IgD-negative memory B cell (primary cell): ENCODE data around the gene NUDT8. TPM values are rescaled to one million over a fixed set of nuclear protein-coding genes. Genes with fewer than 3 reads are reported as not detected.
"Not testable (repeated sequence)": the region's sequence is repeated elsewhere in the genome, so short reads cannot be mapped to it uniquely, and the experiment has no call there.

Source experiments
- H3K27ac Mint-ChIP-seq, 3 donors: one replicate each; pipeline ENCODE4 v1.8.0; 2020 to 2022; ENCODE audit warnings: mild to moderate bottlenecking in 3 of 3, mixed read lengths in 3 of 3, moderate library complexity in 1 of 3
- H3K27me3 Mint-ChIP-seq: one replicate; pipeline ENCODE4 v1.8.0; 2021; ENCODE audit warnings: mixed read lengths
- H3K36me3 Mint-ChIP-seq: one replicate; pipeline ENCODE4 v1.8.0; 2020; ENCODE audit warnings: mild to moderate bottlenecking, mixed read lengths
- H3K4me1 Mint-ChIP-seq, 3 donors: one replicate each; pipeline ENCODE4 v1.8.0; 2020 to 2022; ENCODE audit warnings: mixed read lengths in 3 of 3, mild to moderate bottlenecking in 1 of 3
- H3K4me3 Mint-ChIP-seq, 4 donors: one replicate each; pipeline ENCODE4 v1.8.0; 2020 to 2022; ENCODE audit warnings: mild to moderate bottlenecking in 4 of 4, mixed read lengths in 4 of 4, moderate library complexity in 3 of 4
- H3K9me3 Mint-ChIP-seq, 3 donors: one replicate each; pipeline ENCODE4 v1.8.0; 2020 to 2021; ENCODE audit warnings: mixed read lengths in 3 of 3, mild to moderate bottlenecking in 1 of 3
- polyA plus RNA-seq: library from polyadenylated mRNA; unstranded; fragments of 300-500 nt; fragmentation: Illumina TruSeq; gene quantifications from one replicate; pipeline ENCODE4 v1.2.3, GENCODE V29; 2021

The NUDT8 gene
- polyA plus RNA-seq, 1 donor from 2014 or later = 2.9 TPM

- H3K36me3 Mint-ChIP-seq = peaks cover 1% of the 10 kb centered on the region
- no peaks in the 10 kb centered on the region for H3K9me3 Mint-ChIP-seq
- peak overlapping the region in 1 of 3 donors; percentile 96 for H3K27ac Mint-ChIP-seq
- H3K27me3 Mint-ChIP-seq = no peaks in the 10 kb centered on the region
- H3K4me1 Mint-ChIP-seq = peaks cover 0 to 6% (median 3%) of the 10 kb centered on the region in 3 donors
- H3K4me3 Mint-ChIP-seq = peak overlapping the region in 1 of 4 donors; percentile 86
Observed at GRCh38 chr11:67631411-67631810, 1.7 kb upstream of the NUDT8 start.

DNA sequence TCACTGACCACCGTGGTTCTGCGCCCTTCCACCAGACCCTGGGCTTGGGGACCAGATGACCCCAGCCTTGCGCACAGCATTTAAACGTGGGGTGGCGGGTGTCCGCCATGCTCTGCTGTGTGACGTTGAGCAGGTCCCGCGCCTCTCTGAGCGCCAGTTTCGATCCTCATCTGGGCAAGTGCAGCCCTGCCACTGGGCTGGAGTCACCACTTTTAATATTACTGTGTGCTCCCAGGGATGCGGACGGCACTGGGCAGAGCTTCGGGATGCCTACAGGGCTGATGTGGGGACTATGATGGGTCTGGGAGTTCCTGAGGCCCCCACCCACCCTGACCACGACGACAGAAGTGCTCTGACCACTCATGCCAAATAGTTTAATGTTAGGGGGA, 1.2 kb upstream of the NUDT8 start:
- Mint-ChIP-seq H3K36me3 (peaks cover 1% of the 10 kb centered on the region), H3K27ac (peak overlapping the region in 2 of 3 donors; percentile 87 to 96), H3K4me3 (peak overlapping the region; percentile 81 to 94 (median 90)), H3K9me3 (no peaks in the 10 kb centered on the region), H3K27me3 (no peaks in the 10 kb centered on the region), H3K4me1 (peaks cover 0 to 6% (median 3%) of the 10 kb centered on the region in 3 donors)

DNA sequence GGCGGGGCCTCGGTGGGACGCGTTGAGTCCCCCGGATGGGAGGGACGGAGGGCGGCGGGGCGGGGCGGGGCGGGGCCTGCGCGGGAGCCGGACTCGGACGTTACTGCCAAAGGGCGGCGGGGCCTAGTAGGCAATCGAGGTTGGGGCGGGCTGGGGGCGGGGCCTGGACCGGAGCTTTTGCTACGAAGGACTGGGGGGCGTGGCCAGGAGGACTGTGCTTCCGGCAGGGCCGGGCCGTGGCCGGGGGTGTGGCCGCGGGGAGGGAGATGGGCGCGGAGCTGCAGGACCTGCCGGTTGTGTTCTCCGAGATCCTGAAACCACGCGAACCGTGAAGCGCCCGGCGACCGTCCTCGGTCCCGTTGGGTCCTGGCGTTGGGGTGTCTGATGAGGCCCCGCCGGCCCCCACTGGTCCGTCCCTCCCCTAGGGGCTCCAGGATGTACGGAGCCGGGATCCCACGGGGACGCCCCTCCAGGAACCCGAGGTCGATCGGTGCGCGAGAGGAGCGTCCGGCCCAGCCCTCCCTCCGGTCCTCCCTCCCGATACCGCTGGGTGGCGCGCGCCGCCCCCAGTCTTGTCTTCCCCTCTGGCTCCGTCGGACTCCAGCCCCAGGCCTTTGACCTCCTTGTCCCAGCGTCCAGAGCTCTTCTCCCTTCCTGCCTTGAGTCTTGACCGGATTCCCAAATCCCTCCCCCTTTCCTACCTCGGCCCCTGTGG, 648 bp upstream of the NUDT8 start:
- H3K4me1 Mint-ChIP-seq = peaks cover 0 to 6% (median 3%) of the 10 kb centered on the region in 3 donors
- H3K27ac Mint-ChIP-seq = peak overlapping the region in 2 of 3 donors; percentile 87 to 96
- H3K36me3 Mint-ChIP-seq = no peaks in the 10 kb centered on the region
- no peaks in the 10 kb centered on the region for H3K27me3 Mint-ChIP-seq
- peak overlapping the region; percentile 81 to 96 (median 90) for H3K4me3 Mint-ChIP-seq
- H3K9me3 Mint-ChIP-seq = no peaks in the 10 kb centered on the region

GRCh38 chr11:67628710-67629385, 889 bp downstream of the NUDT8 start:
- Mint-ChIP-seq H3K4me3 (peak overlapping the region; percentile 59 to 83 (median 74)), H3K4me1 (peaks cover 0 to 6% (median 3%) of the 10 kb centered on the region in 3 donors), H3K36me3 (no peaks in the 10 kb centered on the region), H3K9me3 (no peaks in the 10 kb centered on the region), H3K27ac (peak overlapping the region in 2 of 3 donors; percentile 69 to 92), H3K27me3 (no peaks in the 10 kb centered on the region)

DNA sequence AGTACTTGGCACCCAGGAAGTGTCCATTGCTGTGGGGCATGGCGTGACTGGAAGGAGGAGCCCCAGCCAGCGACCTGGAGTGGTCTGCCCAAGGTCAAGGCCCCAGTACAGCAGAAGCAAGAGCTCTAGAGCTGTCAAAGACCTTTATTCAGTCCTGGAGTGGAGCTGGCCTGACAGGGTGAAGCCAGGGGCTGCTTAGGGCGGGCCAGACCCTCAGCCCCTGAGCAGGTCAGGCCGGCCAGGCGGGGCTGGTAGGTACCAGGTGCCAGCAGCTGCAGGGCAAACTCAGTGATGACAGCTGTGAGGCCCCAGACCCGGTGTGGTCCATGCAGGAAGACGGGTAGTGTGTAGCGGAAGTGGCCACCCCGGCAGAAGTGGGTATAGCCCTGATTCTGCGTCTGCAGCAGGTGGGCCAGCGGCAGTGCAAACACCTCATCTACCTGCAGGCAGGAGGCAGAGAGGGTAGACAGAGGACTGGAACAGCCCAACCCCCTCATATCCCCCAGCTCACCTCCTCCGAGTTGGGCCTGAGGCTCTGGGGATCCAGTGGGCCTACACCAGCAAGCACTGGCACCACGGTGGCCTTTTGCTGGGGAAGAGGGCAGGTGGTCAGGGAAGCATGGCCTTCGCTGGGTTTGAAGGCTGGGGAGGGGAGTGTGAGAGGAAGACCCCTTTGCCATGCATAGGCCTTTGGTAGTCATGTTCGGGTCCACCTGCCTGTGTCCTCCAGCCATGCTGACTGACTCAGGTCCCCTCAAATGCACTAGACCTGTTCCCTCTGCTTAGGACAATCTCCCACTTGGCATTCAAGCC, 1.7 kb downstream of the NUDT8 start:
- Mint-ChIP-seq H3K27me3 (no peaks in the 10 kb centered on the region), H3K9me3 (no peaks in the 10 kb centered on the region), H3K4me3 (peak overlapping the region in 3 of 4 donors; percentile 25 to 74 (median 58)), H3K27ac (peak overlapping the region in 1 of 3 donors; percentile 63), H3K36me3 (no peaks in the 10 kb centered on the region), H3K4me1 (peaks cover 0 to 6% (median 3%) of the 10 kb centered on the region in 3 donors)

- Mint-ChIP-seq H3K9me3 (no peaks in the 10 kb centered on the region), H3K4me1 (peaks cover 0 to 6% (median 3%) of the 10 kb centered on the region in 3 donors), H3K27ac (peak overlapping the region in 1 of 3 donors; percentile 40), H3K27me3 (no peaks in the 10 kb centered on the region), H3K4me3 (peak overlapping the region in 2 of 4 donors; percentile 18 to 58), H3K36me3 (no peaks in the 10 kb centered on the region)
Observed at GRCh38 chr11:67627441-67627811, 2.3 kb downstream of the NUDT8 start.

GRCh38 chr11:67626970-67627369, 2.8 kb downstream of the NUDT8 start:
- Mint-ChIP-seq H3K27ac (peak overlapping the region in 2 of 3 donors; percentile 11 to 40), H3K4me1 (peaks cover 0 to 6% (median 1%) of the 10 kb centered on the region in 3 donors)

DNA sequence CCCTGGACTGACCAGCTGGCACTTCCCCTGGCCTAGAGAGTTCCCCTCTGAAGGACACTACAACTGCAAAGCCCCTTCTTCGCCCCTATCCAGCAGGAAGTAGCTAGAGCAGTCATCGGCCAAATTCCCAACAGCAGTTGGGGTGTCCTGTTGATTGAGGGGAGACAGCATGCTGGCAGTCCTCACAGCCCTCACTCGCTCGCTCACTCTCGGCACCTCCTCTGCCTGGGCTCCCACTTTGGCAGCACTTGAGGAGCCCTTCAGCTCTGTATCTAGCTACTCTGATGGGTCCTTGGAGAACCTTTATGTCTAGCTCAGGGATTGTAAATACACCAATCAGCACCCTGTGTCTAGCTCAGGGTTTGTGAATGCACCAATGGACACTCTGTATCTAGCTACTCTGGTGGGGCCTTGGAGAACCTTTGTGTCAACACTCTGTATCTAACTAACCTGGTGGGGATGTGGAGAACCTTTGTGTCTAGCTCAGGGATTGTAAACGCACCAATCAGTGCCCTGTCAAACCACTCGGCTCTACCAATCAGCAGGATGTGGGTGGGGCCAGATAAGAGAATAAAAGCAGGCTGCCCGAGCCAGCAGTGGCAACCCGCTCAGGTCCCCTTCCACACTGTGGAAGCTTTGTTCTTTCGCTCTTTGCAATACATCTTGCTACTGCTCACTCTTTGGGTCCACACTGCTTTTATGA, 3.5 kb downstream of the NUDT8 start:
- H3K27me3 Mint-ChIP-seq, H3K9me3 Mint-ChIP-seq, H3K4me3 Mint-ChIP-seq, H3K36me3 Mint-ChIP-seq, H3K4me1 Mint-ChIP-seq: not testable (repeated sequence)
- peak overlapping the region in 2 of 3 donors; percentile 13 to 24 for H3K27ac Mint-ChIP-seq

More at GRCh38 chr11:67626970-67627369, 2.8 kb downstream of the NUDT8 start:
- Mint-ChIP-seq H3K4me3 (peak overlapping the region in 1 of 4 donors; percentile 58), H3K36me3 (no peaks in the 10 kb centered on the region), H3K9me3 (no peaks in the 10 kb centered on the region), H3K27me3 (no peaks in the 10 kb centered on the region)

DNA sequence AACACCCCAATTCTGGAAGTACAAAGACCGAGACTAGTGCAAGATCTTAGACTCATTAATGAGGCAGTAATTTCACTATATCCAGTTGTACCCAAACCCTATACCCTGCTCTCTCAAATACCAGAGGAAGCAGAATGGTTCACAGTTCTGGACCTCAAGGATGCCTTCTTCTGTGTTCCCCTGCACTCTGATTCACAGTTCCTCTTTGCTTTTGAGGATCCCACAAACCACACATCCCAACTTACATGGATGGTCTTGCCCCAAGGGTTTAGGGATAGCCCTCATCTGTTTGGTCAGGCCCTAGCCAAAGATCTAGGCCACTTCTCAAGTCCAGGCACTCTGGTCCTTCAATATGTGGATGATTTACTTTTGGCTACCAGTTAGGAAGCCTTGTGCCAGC, 5.9 kb downstream of the NUDT8 start:
- not testable (repeated sequence) for H3K4me3 Mint-ChIP-seq, H3K36me3 Mint-ChIP-seq, H3K9me3 Mint-ChIP-seq, H3K27ac Mint-ChIP-seq, H3K27me3 Mint-ChIP-seq, H3K4me1 Mint-ChIP-seq

- not testable (repeated sequence) for H3K36me3 Mint-ChIP-seq, H3K4me3 Mint-ChIP-seq, H3K27ac Mint-ChIP-seq, H3K9me3 Mint-ChIP-seq, H3K4me1 Mint-ChIP-seq, H3K27me3 Mint-ChIP-seq
Observed at GRCh38 chr11:67622905-67623304, 6.8 kb downstream of the NUDT8 start.

DNA sequence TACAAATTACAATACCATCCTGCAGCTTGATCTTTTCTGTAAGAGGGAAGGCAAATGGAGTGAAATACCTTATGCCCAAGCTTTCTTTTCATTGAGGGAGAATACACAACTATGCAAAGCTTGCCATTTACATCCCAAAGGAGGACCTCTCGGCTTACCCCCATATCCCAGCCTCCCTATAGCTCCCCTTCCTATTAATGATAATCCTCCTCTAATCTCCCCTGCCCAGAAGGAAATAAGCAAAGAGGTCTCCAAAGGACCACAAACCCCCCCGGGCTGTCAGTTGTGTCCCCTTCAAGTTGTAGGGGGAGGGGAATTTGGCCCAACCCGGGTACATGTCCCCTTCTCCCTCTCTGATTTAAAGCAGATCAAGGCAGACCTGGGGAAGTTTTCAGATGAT, 7.8 kb downstream of the NUDT8 start:
- H3K27ac Mint-ChIP-seq, H3K36me3 Mint-ChIP-seq, H3K4me1 Mint-ChIP-seq, H3K4me3 Mint-ChIP-seq, H3K9me3 Mint-ChIP-seq, H3K27me3 Mint-ChIP-seq: not testable (repeated sequence)

- peak overlapping the region in 2 of 3 donors; percentile 19 to 74 for H3K27ac Mint-ChIP-seq
- H3K4me1 Mint-ChIP-seq, H3K9me3 Mint-ChIP-seq, H3K4me3 Mint-ChIP-seq, H3K36me3 Mint-ChIP-seq, H3K27me3 Mint-ChIP-seq: not testable (repeated sequence)
Observed at GRCh38 chr11:67620621-67621020, 9.1 kb downstream of the NUDT8 start.

DNA sequence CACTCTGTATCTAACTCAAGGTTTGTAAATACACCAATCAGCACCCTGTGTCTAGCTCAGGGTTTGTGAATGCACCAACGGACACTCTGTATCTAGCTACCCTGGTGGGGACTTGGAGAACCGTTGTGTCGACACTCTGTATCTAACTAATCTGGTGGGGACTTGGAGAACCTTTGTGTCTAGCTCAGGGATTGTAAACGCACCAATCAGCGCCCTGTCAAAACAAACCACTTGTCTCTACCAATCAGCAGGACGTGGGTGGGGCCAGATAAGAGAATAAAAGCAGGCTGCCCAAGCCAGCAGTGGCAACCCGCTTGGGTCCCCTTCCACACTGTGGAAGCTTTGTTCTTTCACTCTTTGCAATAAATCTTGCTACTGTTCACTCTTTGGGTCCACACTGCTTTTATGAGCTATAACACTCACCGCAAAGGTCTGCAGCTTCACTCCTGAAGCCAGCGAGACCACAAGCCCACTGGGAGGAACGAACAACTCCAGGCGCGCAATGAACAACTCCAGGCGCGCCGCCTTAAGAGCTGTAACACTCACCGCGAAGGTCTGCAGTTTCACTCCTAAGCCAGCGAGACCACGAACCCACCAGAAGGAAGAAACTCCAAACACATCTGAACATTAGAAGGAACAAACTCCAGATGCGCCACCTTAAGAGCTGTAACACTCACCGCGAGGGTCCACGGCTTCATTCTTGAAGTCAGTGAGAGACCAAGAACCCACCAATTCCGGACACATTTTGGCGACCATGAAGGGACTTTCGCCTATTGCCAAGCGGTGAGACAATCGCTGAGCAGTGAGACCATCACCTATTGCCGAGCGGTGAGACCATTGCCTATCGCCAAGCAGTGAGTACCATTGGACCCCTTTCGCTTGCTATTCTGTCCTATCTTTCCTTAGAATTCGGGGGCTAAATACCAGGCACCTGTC, 9.8 kb downstream of the NUDT8 start:
- not testable (repeated sequence) for H3K27me3 Mint-ChIP-seq, H3K4me3 Mint-ChIP-seq, H3K4me1 Mint-ChIP-seq, H3K36me3 Mint-ChIP-seq, H3K27ac Mint-ChIP-seq, H3K9me3 Mint-ChIP-seq
